Activated CD8-positive, alpha-beta memory T cell treated with anti-CD3 and anti-CD28 coated beads for 36 hours (primary cell): ENCODE results near the gene PIK3R5. TPM values are rescaled to one million over a fixed set of nuclear protein-coding genes. Genes with fewer than 3 reads are reported as not detected.

Experiments
- CTCF ChIA-PET: fragments of 350-600 bp; sonication (Branson Sonifier 250); formaldehyde crosslinking; loops from one replicate; lab custom pipeline; 2021; ENCODE audit warnings: antibody characterized with exemption; lab: Charles Lee
- POLR2A ChIA-PET: fragments of 350-600 bp; sonication (Branson Sonifier 250); formaldehyde crosslinking; loops from one replicate; lab custom pipeline; 2021; ENCODE audit warnings: antibody characterized with exemption; lab: Charles Lee
- total RNA-seq, 2 experiments: library from RNA; stranded (reverse); gene quantifications; one replicate each; pipeline ENCODE4 v1.2.3, GENCODE V29; 2021

The PIK3R5 gene
- total RNA-seq, 2 experiments from 2014 or later = 23.2 to 24.6 TPM

DNA sequence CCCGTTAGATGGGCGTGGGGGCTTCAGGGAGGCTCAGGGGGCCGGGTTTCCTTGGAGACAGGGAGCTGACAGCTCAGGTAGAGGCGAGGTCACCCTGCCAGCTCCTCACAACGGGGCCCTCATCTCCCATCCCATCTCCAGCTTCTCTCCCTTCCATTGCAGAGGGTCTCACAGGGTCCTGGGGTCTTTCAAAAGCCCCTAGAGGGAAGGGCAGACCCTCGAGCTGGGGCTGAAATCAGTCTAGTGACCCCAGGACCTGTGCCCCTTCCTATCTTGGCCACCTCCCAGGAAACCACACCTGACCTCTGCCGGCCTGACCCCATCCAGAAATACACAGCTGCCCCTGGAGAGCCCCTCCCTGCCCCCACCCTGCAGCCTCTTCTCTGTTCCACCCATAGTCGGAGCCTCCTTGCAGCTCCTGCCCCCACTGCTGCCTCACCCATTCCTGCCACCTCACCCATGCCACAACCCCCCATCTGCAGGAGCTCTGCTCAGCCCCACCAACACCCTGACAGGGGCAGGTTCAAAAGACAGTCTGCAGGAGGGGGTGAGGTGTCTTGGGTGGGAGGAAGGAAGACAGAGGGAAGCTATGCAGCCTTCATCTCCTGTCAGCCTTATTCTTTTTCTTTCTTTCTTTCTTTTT lies 23.4 kb downstream of the PIK3R5 start:
- ChIA-PET POLR2A (interaction anchor here (0.6 to 3.6 kb wide), 6 partner anchors 12 to 84 kb away, joined by 3 to 24 read pairs (median 8); partner anchors contain the start of gene PIK3R5), CTCF (interaction anchor here (0.6 to 1.7 kb wide), 5 partner anchors 12 to 47 kb away, joined by 3 to 8 read pairs (median 3); no protein-coding TSS in a partner anchor)

DNA sequence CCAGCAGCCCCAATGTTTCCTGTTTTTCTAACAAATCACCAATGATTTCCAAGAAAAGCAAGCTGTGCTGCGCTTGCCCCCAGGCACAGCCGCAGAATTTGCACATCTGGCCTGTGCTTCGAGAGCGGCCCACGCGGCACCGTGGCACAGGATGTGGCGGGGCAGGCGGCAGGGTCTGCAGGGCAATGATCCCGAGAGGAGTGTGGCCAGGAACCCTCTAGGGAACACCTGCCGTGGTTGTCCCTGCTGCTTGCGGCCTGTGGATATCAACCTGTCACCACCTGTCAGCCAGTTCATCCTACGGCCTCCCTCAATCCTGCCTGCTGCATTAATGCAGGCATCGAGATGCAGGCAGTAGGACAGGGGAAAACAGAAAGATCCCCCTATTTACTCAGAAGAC lies 24.0 kb downstream of the PIK3R5 start:
- CTCF ChIA-PET = interaction anchor here (1.3 to 2.9 kb wide), 6 partner anchors 8 to 47 kb away, joined by 3 to 15 read pairs (median 5); partner anchors contain the start of gene PIK3R5
- POLR2A ChIA-PET = interaction anchor here (0.6 to 3.6 kb wide), 5 partner anchors 12 to 84 kb away, joined by 4 to 24 read pairs (median 9); partner anchors contain the start of gene PIK3R5

DNA sequence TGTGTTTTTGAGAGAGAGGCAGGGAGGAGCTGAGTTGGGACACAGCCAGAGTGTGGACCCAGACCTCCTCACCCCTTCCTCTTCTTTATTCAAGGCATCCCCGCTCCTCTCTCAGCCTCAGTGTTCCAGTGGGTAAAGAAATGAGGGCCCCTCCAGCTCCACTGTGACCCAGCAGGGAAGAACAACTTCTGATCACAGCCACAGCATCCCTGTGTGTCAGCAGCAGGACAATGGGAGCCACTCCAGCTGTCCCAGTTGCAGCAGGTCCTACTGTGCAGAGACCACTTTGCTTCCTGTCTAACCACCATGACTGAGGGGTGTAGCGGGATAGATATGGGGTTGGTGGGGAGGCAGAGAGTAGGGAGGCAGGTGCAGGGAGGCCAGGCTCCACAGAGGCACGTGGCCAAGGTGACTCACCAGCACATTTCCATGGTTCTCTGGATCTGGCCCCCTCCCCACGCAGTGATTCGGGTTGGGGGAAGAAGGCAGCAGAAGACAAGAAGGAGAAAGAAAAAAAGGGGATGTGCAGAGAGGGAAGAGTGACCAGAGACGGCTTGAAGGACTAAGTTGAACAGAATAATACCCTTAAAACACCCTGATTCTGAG lies 24.5 kb downstream of the PIK3R5 start:
- CTCF ChIA-PET = interaction anchor here (0.7 to 2.9 kb wide), 6 partner anchors 9 to 46 kb away, joined by 3 to 15 read pairs (median 4); partner anchors contain the start of gene PIK3R5
- POLR2A ChIA-PET = interaction anchor here (2.2 to 3.6 kb wide), 4 partner anchors 8 to 24 kb away, joined by 8 to 24 read pairs (median 9); partner anchors contain the start of gene PIK3R5

DNA sequence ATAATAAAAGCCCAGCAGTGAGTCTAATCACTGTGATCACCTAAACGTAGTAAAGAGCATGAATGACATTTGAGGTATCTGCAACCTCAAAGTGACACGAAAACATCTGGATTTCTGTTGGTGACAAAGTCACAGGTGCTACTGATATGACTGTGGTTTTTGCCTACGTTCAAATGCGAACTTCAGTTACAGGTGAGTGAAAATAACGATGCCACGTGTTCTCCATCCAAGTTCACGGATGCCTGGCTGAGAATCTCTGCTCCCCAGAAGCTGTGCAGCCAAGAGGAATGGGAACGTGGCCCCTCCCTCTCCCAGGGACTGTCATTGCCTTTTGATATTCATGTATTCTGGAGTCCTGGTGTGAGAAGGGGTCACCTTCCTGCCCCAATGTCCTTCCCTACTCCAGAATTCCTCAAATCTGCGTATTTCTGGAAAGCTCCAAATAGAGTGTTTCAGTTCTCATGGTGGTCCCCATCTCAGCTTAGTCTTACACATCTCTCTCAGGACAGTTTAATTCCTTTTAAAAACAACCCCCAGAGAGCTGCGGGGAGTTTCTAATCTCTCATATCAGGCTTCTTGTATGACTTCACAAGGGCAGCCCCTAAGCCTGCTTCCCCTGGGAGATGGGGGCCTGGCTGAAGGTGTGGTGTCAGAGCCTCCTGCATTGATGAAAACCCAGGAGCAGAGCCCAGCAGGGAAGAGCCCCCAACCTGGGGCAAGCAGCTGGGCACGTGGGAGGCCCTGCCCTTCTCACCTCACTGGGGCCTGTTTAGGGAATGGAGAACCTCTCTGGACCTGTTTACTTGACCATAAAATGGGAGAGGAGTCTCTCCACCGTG lies 25.8 kb downstream of the PIK3R5 start:
- ChIA-PET POLR2A (interaction anchor here (0.8 to 3.6 kb wide), 5 partner anchors 9 to 25 kb away, joined by 3 to 24 read pairs (median 9); partner anchors contain the start of gene PIK3R5), CTCF (interaction anchor here (0.6 to 2.9 kb wide), 11 partner anchors 8 to 87 kb away, joined by 3 to 15 read pairs (median 5); partner anchors contain the start of gene PIK3R5)

DNA sequence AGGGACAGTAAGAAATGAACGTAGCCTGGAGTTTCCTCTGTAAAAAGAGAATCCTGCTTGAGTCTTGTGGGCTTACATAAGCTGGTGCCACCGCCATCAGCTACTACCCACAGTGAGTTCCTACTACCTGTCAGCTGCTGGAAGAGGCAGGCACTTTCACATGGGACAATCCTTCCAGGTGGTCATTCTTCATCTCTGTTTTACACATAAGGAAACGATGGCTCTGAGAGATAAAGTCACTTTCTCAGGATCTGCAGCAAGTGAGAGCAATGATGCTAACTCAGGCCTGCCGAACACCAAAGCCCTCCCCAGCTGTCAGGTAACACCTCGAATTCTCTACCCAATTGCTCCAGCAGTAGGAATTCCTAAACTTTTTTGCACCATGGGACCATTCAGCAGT lies 26.6 kb downstream of the PIK3R5 start:
- CTCF ChIA-PET = interaction anchor here (1.0 to 2.9 kb wide), 4 partner anchors 9 to 26 kb away, joined by 3 to 15 read pairs (median 5); partner anchors contain the start of gene PIK3R5
- POLR2A ChIA-PET = interaction anchor here (2.2 kb wide), 1 partner anchor 10 kb away, joined by 9 read pairs; no protein-coding TSS in a partner anchor

DNA sequence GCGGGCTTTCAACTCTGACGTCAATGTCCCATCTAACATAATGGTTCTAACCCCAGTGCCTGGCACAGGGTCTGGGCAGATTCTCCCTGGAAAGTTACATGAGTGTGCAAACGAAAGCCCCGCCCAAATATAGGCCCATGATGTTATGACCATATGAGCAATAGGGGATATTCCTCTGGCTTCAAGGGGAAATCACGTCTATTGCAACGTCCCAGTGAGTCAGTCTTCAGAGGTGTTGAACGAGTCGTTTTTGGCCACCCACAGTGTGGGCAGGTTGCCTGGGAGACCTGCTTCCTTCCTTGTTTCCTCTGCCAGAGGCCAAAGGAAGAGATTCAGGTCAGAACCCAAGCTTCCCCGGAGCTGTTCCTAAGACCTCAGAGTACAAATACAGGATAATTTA lies 30.3 kb downstream of the PIK3R5 start:
- CTCF ChIA-PET = interaction anchor here (0.8 to 2.0 kb wide), 2 partner anchors 21 to 29 kb away, joined by 3 to 4 read pairs; no protein-coding TSS in a partner anchor
- POLR2A ChIA-PET = interaction anchor here (0.6 kb wide), 2 partner anchors 28 to 57 kb away, joined by 3 read pairs; no protein-coding TSS in a partner anchor

DNA sequence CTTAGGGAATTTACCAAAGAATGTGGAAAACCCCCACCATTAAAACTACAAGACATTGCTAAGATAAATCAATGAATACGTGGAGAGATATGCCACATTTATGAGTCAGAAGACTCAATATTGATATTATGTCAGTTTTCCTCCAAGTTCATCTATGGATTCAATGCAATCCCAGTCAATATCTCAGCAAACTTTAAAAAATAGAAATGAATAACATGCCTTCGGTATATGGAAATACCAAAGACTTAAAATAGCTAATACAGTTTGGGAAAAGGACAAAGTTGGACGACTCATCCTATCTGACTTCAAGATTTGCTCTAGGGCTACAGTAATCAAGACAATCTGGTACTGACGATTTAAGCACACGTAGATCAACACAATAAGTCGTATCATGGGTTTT lies 31.2 kb downstream of the PIK3R5 start:
- POLR2A ChIA-PET = interaction anchor here (0.6 kb wide), 1 partner anchor 56 kb away, joined by 3 read pairs; no protein-coding TSS in a partner anchor
- CTCF ChIA-PET = interaction anchor here (0.7 to 2.0 kb wide), 2 partner anchors 14 to 30 kb away, joined by 4 read pairs; no protein-coding TSS in a partner anchor

DNA sequence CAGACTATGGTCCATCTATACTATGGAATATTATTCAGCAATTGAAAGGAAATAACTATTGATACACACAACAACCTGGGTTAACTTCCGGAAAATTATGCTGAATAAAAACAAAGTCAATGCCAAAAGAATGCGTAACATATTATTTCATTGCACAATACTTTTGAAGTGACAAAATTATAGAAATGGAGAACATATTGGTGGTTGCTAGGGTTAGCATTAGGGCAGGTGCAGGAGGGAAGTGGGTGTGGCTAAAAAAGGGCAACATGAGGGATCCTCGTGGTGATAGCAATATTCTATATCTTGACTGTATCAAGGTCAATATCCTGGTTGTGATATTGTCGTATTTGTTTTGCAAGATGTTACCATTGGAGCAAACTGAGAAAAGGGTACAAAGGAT lies 34.9 kb downstream of the PIK3R5 start:
- POLR2A ChIA-PET = no interaction called here
- CTCF ChIA-PET = no interaction called here

DNA sequence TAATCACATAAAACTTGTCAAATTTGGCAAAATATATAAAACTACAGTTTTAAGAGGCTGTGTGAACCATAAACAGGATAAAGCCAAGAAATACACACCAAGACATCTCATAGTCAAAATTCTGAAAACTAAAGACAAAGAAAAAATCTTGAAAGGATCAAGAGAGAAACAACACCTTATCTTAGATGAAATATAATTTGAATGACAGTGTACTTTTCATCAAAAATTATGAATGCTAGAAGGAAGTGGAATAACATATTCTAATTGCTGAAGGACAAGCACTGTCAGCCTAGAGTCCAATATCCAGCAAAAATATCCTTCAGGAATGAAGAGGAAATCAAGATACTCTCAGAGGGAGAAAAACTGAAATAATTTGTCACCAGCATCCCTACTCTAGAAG lies 37.2 kb downstream of the PIK3R5 start:
- POLR2A ChIA-PET = no interaction called here

DNA sequence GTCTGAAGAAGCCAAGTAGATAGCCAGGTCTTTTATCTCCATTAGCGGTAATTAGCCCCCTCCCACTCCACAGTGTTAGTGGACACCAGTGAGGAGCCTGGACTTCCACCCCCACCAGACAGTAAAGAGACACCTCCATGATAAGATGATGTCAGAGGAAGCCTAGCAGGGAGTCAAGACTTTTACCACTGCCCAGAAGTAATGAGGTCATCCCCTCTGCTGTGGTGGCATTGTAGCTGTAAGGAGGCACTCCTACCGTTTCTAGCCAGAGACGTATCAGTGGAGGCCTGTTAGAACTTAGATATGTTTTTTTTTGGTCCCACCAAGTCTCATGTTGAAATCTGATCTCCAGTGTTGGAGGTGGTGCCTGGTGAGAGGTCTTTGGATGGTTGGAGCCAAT lies 38.1 kb downstream of the PIK3R5 start:
- CTCF ChIA-PET = interaction anchor here (0.6 kb wide), 1 partner anchor 29 kb away, joined by 3 read pairs; no protein-coding TSS in a partner anchor

More for the DNA sequence above, 37.2 kb downstream of the PIK3R5 start:
- CTCF ChIA-PET = no interaction called here

DNA sequence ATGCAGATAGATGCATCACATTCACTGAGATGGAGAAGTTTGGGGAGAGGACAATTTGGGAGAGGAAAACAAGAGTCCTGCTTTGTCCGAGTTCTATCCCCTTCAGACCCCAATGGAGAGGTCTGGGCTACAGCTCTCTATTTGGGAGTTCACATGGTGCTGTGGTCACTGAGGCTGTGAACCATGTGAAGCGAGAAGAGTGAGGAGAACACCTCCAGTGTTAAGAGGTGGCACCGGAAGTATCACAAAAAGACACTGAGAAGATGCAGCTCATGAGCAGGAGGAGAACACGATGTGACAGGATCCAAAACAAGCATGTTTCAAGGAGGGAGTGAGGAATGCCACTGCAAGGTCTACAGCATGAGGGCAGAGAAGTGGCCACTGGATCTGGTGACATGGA lies 39.7 kb downstream of the PIK3R5 start:
- ChIA-PET POLR2A (no interaction called here), CTCF (no interaction called here)

More for the DNA sequence above, 38.1 kb downstream of the PIK3R5 start:
- POLR2A ChIA-PET = no interaction called here

DNA sequence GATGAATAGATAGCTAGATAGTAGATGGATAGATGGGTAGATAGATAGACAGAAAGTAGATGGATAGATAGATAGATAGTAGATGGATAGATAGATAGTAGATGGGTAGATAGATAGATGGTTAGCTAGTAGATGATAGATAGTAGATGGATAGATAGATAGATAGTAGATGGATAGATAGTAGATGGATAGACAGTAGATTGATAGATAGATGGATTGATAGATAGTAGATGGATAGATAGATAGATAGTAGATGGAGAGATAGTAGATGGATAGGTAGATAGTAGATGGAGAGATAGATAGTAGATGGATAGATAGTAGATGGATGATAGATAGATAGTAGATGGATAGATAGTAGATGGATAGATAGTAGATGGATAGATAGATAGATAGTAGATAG lies 40.4 kb downstream of the PIK3R5 start:
- POLR2A ChIA-PET = no interaction called here

DNA sequence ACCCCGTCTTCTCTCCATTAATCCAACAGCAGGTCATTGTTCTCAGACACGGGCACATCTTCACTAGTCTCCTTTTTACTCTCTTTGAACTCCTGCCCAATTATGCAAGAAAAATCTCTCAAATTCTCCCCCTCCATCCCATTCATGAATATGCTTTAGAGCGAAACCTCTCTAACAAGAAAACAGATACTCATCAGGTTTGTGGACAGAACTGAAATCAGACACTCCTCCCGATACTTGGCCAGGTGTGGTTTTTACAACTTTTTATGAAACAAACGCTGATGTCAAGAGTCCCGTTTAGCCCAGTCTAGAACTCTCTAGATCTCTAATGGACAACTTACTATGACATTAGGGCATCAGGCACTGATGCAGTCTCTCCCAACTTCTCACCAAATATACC lies 40.9 kb downstream of the PIK3R5 start:
- ChIA-PET CTCF (no interaction called here), POLR2A (no interaction called here)

More for the DNA sequence above, 40.4 kb downstream of the PIK3R5 start:
- CTCF ChIA-PET = interaction anchor here (0.6 kb wide), 1 partner anchor 67 kb away, joined by 3 read pairs; no protein-coding TSS in a partner anchor

DNA sequence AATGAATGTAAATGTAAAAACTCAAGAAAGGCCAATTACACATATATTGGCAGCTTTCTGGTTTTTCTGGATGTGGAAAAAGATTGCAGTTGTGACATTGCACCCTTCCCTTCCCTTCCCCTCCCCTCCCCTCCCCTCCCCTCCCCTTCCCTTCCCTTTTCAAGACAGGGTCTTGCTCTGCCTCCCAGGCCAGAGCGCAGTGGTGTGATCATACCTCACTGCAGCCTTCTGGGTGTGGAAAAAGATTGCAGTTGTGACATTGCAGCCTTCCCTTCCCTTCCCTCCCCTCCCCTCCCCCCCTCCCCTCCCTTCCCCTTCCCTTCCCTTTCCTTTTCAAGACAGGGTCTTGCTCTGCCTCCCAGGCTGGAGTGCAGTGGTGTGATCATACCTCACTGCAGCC lies 41.7 kb downstream of the PIK3R5 start:
- POLR2A ChIA-PET = no interaction called here
- CTCF ChIA-PET = no interaction called here

DNA sequence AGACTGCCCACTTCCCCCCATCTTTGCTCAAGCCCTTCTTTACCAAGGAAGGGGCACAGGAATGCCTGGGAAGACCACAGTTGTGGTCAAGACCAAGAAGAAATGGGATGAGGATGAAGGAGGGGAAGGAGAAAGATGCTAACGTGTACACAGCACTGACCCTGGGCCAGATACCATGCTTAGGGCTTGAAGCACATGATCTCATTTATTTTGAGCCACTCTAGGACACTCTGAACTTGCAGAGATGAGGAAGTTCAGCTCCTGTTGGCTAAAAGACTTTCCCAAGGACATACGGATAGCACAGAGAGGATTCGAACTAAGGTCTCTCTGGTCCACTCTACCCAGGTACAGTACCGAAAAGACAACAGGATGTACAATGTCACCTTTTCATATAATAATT lies 42.6 kb downstream of the PIK3R5 start:
- CTCF ChIA-PET = interaction anchor here (0.5 to 1.1 kb wide), 3 partner anchors 30 to 371 kb away, joined by 3 to 5 read pairs (median 3); no protein-coding TSS in a partner anchor
- POLR2A ChIA-PET = no interaction called here

DNA sequence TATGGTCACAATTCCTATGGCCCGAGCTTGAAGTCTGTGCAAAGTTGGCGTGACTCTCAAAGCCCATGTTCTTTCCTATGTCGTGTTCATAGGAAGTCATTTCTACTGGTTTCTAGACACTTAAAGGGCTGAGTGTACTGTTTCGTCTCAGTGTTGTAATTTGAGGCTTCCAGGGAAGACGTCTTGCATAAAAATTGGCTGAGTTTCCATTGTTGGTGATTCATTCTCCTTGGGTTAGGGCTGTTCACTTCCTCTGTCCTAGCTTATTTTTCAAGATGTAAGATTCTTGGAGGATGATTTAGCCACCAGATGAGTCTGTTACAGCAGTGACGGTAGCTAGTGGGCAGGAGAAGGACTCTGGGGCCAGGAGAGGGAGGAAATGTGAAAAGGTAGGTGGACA lies 43.1 kb downstream of the PIK3R5 start:
- ChIA-PET CTCF (interaction anchor here (0.6 to 1.6 kb wide), 3 partner anchors 18 to 371 kb away, joined by 3 to 5 read pairs (median 4); no protein-coding TSS in a partner anchor), POLR2A (interaction anchor here (0.7 kb wide), 1 partner anchor 34 kb away, joined by 3 read pairs; no protein-coding TSS in a partner anchor)

DNA sequence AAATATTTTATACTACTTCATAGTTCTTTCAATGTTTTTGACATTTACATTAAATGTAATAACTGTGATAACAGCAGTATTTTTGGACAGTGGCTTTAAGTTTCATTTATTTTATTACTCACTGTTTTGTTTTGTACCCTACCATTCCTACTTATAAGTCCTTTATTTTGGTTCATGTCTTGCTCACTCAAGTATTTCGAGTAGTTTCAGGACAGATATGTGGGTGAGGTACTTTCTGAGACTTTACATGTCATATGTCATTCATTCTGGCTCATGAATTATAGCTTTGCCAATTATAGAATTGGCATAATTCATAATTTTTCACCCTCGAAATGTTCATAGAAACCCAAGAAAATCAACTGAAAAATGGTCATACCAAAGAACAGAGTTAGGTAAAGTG lies 44.4 kb downstream of the PIK3R5 start:
- POLR2A ChIA-PET = no interaction called here
- CTCF ChIA-PET = interaction anchor here (1.6 kb wide), 1 partner anchor 19 kb away, joined by 4 read pairs; no protein-coding TSS in a partner anchor
